Endothelial cell of umbilical vein (primary cell): Measurements from ENCODE around the gene UBXN6. TPM values are rescaled to one million over a fixed set of nuclear protein-coding genes. Genes with fewer than 3 reads are reported as not detected.

ENCODE experiments used
- BruUV-seq: library from RNA; stranded (reverse); fragments of 400-500 nt; replicated peaks from 2 replicates; lab custom pipeline; 2021; lab: Mats Ljungman, UMichigan
- CTCF ChIA-PET: fragments of 300-600, 350-600 bp; sonication (Branson Sonifier 250); formaldehyde crosslinking; loops from one replicate; lab custom pipeline; 2021; ENCODE audit warnings: antibody characterized with exemption, inconsistent platforms; lab: Charles Lee
- POLR2A ChIA-PET: fragments of 300-600, 350-600 bp; sonication (Branson Sonifier 250); formaldehyde crosslinking; loops from one replicate; lab custom pipeline; 2021; ENCODE audit warnings: antibody characterized with exemption, inconsistent platforms; lab: Charles Lee
- DNase-seq: peaks from one replicate; pipeline ENCODE4 v3.0.0-alpha.2; 2011; ENCODE audit warnings: low read depth, low spot score
- FAIRE-seq: peaks from 2 replicates; lab custom pipeline; 2011; peaks lifted over from hg19 to GRCh38; lab: Jason Lieb, UNC
- H2AFZ ChIP-seq: 2 replicates; pipeline ENCODE4 v1.6.0; 2012; ENCODE audit warnings: low read depth, low read length, control low read depth, inconsistent platforms
- H3K27ac ChIP-seq: 2 replicates; pipeline ENCODE4 v1.5.1; 2011; ENCODE audit warnings: low read depth, mild to moderate bottlenecking, control low read depth, low read length, moderate library complexity; ENCODE audit not compliant: insufficient read depth
- H3K27me3 ChIP-seq, 2 experiments: 2 replicates each; pipeline versions ENCODE4 v1.6.0 to v1.6.1; 2011; ENCODE audit warnings: low read length in 2 of 2, mixed read lengths in 1 of 2; ENCODE audit not compliant: control insufficient read depth in 2 of 2, insufficient read depth in 2 of 2
- H3K36me3 ChIP-seq, 2 experiments: 2 replicates in 1 of 2; 3 replicates in 1 of 2; pipeline ENCODE4 v1.5.1; 2011; ENCODE audit warnings: low read length in 2 of 2, mild to moderate bottlenecking in 1 of 2, moderate library complexity in 1 of 2; ENCODE audit not compliant: control insufficient read depth in 2 of 2, insufficient read depth in 2 of 2; ENCODE audit errors: extremely low read depth in 1 of 2
- H3K4me1 ChIP-seq: 3 replicates; pipeline ENCODE4 v1.5.1; 2011; ENCODE audit warnings: mild to moderate bottlenecking, low read length; ENCODE audit not compliant: control insufficient read depth, insufficient read depth; ENCODE audit errors: extremely low read depth
- H3K4me2 ChIP-seq: 2 replicates; pipeline ENCODE4 v1.6.1; 2011; ENCODE audit warnings: low read length, control low read depth, mixed read lengths; ENCODE audit not compliant: insufficient read depth
- H3K4me3 ChIP-seq, 3 experiments: fragments of 200-600 bp in 1 of 3; sonication (generic), shearing (Covaris generic) in 1 of 3; replicated peaks in 1 of 3; 2 replicates each; pipeline ENCODE4 v1.5.1; 2011 to 2016; ENCODE audit warnings: control low read depth in 3 of 3, low read length in 3 of 3, mild to moderate bottlenecking in 2 of 3, inconsistent platforms in 1 of 3, low read depth in 1 of 3, moderate library complexity in 1 of 3; ENCODE audit not compliant: insufficient read depth in 1 of 3
- H3K79me2 ChIP-seq: 2 replicates; pipeline ENCODE4 v1.6.0; 2012; ENCODE audit warnings: low read length, inconsistent platforms; ENCODE audit not compliant: control insufficient read depth, insufficient read depth
- H3K9ac ChIP-seq: replicated peaks from 2 replicates; pipeline ENCODE3; 2011; ENCODE audit warnings: low read length, control low read depth; ENCODE audit not compliant: insufficient read depth; ENCODE audit errors: extremely low read depth
- H3K9me1 ChIP-seq: replicated peaks from 3 replicates; pipeline ENCODE4 v1.6.0; 2011; ENCODE audit warnings: mild to moderate bottlenecking, low read length; ENCODE audit not compliant: control insufficient read depth, insufficient read depth; ENCODE audit errors: extremely low read depth
- H3K9me3 ChIP-seq: replicated peaks from 2 replicates; pipeline ENCODE4 v1.5.1; 2012; ENCODE audit warnings: low read length, inconsistent platforms; ENCODE audit not compliant: control insufficient read depth, insufficient read depth
- H4K20me1 ChIP-seq: replicated peaks from 2 replicates; pipeline ENCODE3; 2011; ENCODE audit warnings: mild to moderate bottlenecking, low read length; ENCODE audit not compliant: control insufficient read depth, insufficient read depth; ENCODE audit errors: extremely low read depth
- CTCF ChIP-seq, 2 donors: IDR thresholded peaks; 1 replicate in 1 of 2; 2 replicates in 1 of 2; pipeline ENCODE4 v1.5.1; 2011; ENCODE audit warnings: low read length in 2 of 2, mild to moderate bottlenecking in 2 of 2, moderate library complexity in 2 of 2, control low read depth in 1 of 2, inconsistent platforms in 1 of 2, low read depth in 1 of 2; ENCODE audit not compliant: insufficient read depth in 1 of 2; ENCODE audit errors: extremely low read depth in 1 of 2
- GATA2 ChIP-seq: IDR thresholded peaks from 2 replicates; pipeline ENCODE4 v1.7.0; 2011; ENCODE audit warnings: low read depth, mild to moderate bottlenecking, moderate library complexity, mixed read lengths, low read length; ENCODE audit not compliant: insufficient read length, insufficient read depth
- JUN ChIP-seq: IDR thresholded peaks from 2 replicates; pipeline ENCODE4 v1.6.1; 2011; ENCODE audit warnings: borderline replicate concordance, low read depth; ENCODE audit not compliant: insufficient read length, insufficient read depth
- MAX ChIP-seq: IDR thresholded peaks from 2 replicates; pipeline ENCODE4 v1.6.1; 2011; ENCODE audit not compliant: insufficient read depth, insufficient read length
- MYC ChIP-seq: IDR thresholded peaks from one replicate; pipeline ENCODE4 v1.6.1; 2011; ENCODE audit warnings: mild to moderate bottlenecking, low read depth, low read length
- POLR2A ChIP-seq: IDR thresholded peaks from 2 replicates; pipeline ENCODE4 v1.6.1; 2012; ENCODE audit warnings: low read depth, mild to moderate bottlenecking, control low read depth, low read length
- POLR2AphosphoS5 ChIP-seq: IDR thresholded peaks from 2 replicates; pipeline ENCODE4 v1.6.1; 2012; ENCODE audit warnings: low read depth, mild to moderate bottlenecking, control low read depth, low read length, moderate library complexity; ENCODE audit not compliant: insufficient read depth
- dilution Hi-C: fragments of 300-500 bp; cut with MboI; formaldehyde crosslinking; loops from one replicate; pipeline ENCODE4 v1.15.0; 2019; ENCODE audit warnings: low sequenced_read_pairs; ENCODE audit not compliant: extremely low pct_ligation_motif_present
- intact Hi-C: fragments of 100-400 bp; cut with micrococcal nuclease; formaldehyde crosslinking; loops from one replicate; pipeline ENCODE4 v1.10.0; 2022
- polyA plus RNA-seq, 4 experiments: library from polyadenylated mRNA; depleted of rRNA in 3 of 4; stranded (reverse) in 3 of 4; unstranded in 1 of 4; fragments of >200 nt; gene quantifications; 2 replicates each; pipeline versions ENCODE4 v1.2.1 to v1.2.3, GENCODE V29; 2011 to 2012; ENCODE audit warnings: missing spikeins in 1 of 4
- total RNA-seq: library from RNA; stranded (reverse); gene quantifications from 2 replicates; pipeline ENCODE4 v1.2.3, GENCODE V29; 2021

Gene UBXN6
- total and polyA plus RNA-seq, 2 donors (not counting 3 experiments of a cell fraction or from before 2014, with no cell fraction given), result 78.5 to 93.7 TPM

GRCh38 chr19:4400135-4400936, 57.3 kb downstream of the UBXN6 start, which contains the start of gene SH3GL1:
SH3GL1 (minus strand) TSS chr19:4400547; CDS start chr19:4400368, 179 bp downstream.
- no TSS peak for BruUV-seq
- Histone ChIP-seq H3K4me1 (peaks cover 28% of the 10 kb centered on the region), H3K27ac (peak within 1 kb of the TSS; percentile 95), H3K79me2 (peaks cover 74% of the 10 kb centered on the region), H3K9me1 (no peaks in the 10 kb centered on the region), H3K4me3 (peak within 1 kb of the TSS; percentile 76 to 98 (median 91)), H3K4me2 (peak within 1 kb of the TSS; percentile 82), H3K36me3 (peaks cover 0 to 7% of the 10 kb centered on the region in 2 experiments), H3K9ac (peak within 1 kb of the TSS; percentile 93), H3K27me3 (no peaks in the 10 kb centered on the region), H4K20me1 (no peaks in the 10 kb centered on the region), H3K9me3 (no peaks in the 10 kb centered on the region), H2AFZ (peak within 1 kb of the TSS; percentile 14)
- ChIA-PET CTCF (interaction anchor here (0.6 to 3.0 kb wide), 20 partner anchors 9 to 133 kb away, joined by 3 to 54 read pairs (median 5); no protein-coding TSS in a partner anchor), POLR2A (interaction anchor here (1.0 kb wide), 1 partner anchor 9 kb away, joined by 4 read pairs; no protein-coding TSS in a partner anchor)
- dilution Hi-C loops, result no loop called here
- FAIRE-seq (peak; percentile 83), DNase-seq (peak; percentile 88)
- intact Hi-C loops, result loop anchor here (1.0 to 5.0 kb wide), 5 partner anchors 9 to 237 kb away; partner anchors contain the start of genes TNFAIP8L1 and YJU2
- TF ChIP-seq MAX, result peak; percentile 77
- peak; percentile 86 for TF ChIP-seq POLR2AphosphoS5
- TF ChIP-seq MYC, result peak; percentile 24
- peak; percentile 95 to 99 for TF ChIP-seq CTCF (IDR thresholded peaks at IDR 0.05; ENCODE audit: extremely low read depth in 1 of 2, insufficient read depth in 1 of 2, low read depth in 1 of 2, low read length in 2 of 2)
- no peak for TF ChIP-seq GATA2
- TF ChIP-seq JUN, result no peak
- TF ChIP-seq POLR2A, result peak; percentile 39
